Right atrium auricular region (tissue), 2 donors: ENCODE data around the gene RPL11. TPM values are rescaled to one million over a fixed set of nuclear protein-coding genes. Genes with fewer than 3 reads are reported as not detected.

Experiments used
- DNase-seq: peaks from one replicate; pipeline ENCODE4 v3.0.0-alpha.2; 2019; ENCODE audit warnings: low spot score
- H3K27ac ChIP-seq, 2 donors: fragments of 200-600 bp; sonication (generic); 1 replicate in 1 of 2; 2 replicates in 1 of 2; pipeline ENCODE4 v1.5.1; 2016 to 2019
- H3K27me3 ChIP-seq, 2 donors: fragments of 200-600 bp; sonication (generic); one replicate each; pipeline versions ENCODE4 v1.5.1 to v1.6.0; 2017 to 2019
- H3K36me3 ChIP-seq: fragments of 200-600 bp; sonication (generic); one replicate; pipeline ENCODE4 v1.5.1; 2016
- H3K4me1 ChIP-seq, 2 donors: fragments of 200-600 bp; sonication (generic); one replicate each; pipeline versions ENCODE4 v1.5.1 to v1.6.0; 2017 to 2019
- H3K4me3 ChIP-seq, 2 donors: fragments of 200-600 bp; sonication (generic); 1 replicate in 1 of 2; 2 replicates in 1 of 2; pipeline ENCODE4 v1.5.1; 2017 to 2019; ENCODE audit warnings: mild to moderate bottlenecking in 1 of 2, moderate library complexity in 1 of 2
- H3K9me3 ChIP-seq, 2 donors: fragments of 200-600 bp; sonication (generic); one replicate each; pipeline ENCODE4 v1.5.1; 2019
- CTCF ChIP-seq, 2 donors: fragments of 200-600 bp; sonication (generic); IDR thresholded peaks; one replicate each; pipeline ENCODE4 v1.5.1; 2019; ENCODE audit warnings: antibody characterized with exemption in 2 of 2
- total RNA-seq, 2 donors: library from RNA; depleted of rRNA; stranded (reverse); fragments of >200 nt; gene quantifications; one replicate each; pipeline ENCODE4 v1.1.0, GENCODE V29; 2016

Gene RPL11
- total RNA-seq, 2 donors from 2014 or later = 391 to 585 TPM

GRCh38 chr1:23742670-23743286 lies 51.2 kb downstream of the RPL11 start:
- H3K27ac ChIP-seq = peak overlapping the region; percentile 92
- peaks cover 0 to 36% of the 10 kb centered on the region in 2 donors for H3K4me1 ChIP-seq
- DNase-seq = no peak
- no peaks in the 10 kb centered on the region for H3K9me3 ChIP-seq
- no peak for TF ChIP-seq CTCF (IDR thresholded peaks at IDR 0.05)
- H3K36me3 ChIP-seq = no peaks in the 10 kb centered on the region
- H3K27me3 ChIP-seq = no peaks in the 10 kb centered on the region
- H3K4me3 ChIP-seq = peak overlapping the region; percentile 92 to 98

DNA sequence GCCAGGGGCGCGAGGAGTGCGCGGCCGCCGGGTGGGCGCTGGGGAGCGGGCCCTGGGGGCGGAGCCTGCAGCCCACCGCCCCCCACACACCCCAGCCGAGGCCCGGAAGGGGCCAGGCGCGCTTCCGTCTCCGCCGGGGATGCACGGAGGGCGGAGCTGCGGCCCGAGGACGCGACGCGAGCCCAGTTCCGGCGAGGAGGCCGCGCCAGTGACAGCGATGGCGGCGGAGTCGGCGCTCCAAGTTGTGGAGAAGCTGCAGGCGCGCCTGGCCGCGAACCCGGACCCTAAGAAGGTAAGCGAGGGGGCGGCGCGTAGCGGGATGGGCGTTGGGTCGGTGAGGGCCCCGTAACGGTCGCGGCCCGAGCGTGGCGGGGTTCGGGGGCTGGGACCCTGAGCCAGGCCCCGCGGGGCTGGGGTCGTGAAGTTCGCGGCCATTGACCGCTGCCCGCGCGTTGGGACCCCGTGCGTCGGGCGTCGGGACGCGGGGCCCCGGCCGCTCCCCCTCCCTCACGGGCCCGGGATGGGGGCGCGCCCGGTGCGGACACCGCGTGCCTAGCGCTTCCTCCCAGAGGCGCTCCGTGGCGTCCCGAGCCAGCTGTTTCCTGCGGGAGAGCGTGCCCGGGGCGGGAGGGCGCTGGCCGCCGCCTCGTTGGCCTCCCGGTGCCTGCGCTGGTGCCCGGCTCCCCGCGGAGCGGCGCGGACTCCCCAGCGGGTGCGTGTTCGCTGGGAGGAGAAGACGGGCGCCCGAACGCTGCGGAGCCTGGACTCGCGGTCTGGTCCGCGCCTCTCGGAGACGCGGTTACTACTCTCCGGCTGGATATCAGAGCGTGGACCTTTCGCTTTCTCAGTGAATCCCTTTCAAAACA lies 51.9 kb downstream of the RPL11 start, which contains the start of gene ELOA:
TSS of gene ELOA (plus strand) at position 185 of the 866 bp plus-strand sequence. CDS start at position 218, 33 bp downstream.
- Histone ChIP-seq H3K27ac (peak within 1 kb of the TSS; percentile 92), H3K9me3 (no peaks in the 10 kb centered on the region), H3K27me3 (no peaks in the 10 kb centered on the region), H3K4me3 (peak within 1 kb of the TSS; percentile 92 to 98), H3K4me1 (peaks cover 0 to 43% of the 10 kb centered on the region in 2 donors), H3K36me3 (no peaks in the 10 kb centered on the region)
- DNase-seq = peak; percentile 63
- no peak for TF ChIP-seq CTCF (IDR thresholded peaks at IDR 0.05)

DNA sequence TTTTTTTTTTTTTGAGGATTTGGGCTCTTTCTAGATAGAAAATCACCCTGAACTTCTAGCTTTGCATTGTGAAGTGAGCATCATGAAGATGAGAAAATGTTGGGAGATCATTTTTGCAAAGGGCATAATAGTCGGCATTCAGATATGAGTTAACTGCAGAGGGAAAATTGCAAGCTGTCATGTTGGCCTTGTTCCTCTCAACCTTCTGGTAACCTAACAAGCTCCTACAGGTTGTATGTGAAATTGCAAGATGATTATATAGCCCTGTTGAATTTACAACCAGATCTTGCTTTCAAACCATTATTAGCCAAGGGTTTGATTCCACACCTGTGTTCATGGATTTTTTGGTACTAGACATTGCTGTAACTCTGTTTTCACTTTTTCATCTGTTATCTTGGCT lies 53.9 kb downstream of the RPL11 start:
- TF ChIP-seq CTCF (IDR thresholded peaks at IDR 0.05) = no peak
- H3K27me3 ChIP-seq = no peaks in the 10 kb centered on the region
- H3K36me3 ChIP-seq = peaks cover under 1% of the 10 kb centered on the region
- peaks cover 0 to 44% of the 10 kb centered on the region in 2 donors for H3K4me1 ChIP-seq
- no peak for DNase-seq
- H3K27ac ChIP-seq = no peak overlapping the region
- H3K9me3 ChIP-seq = no peaks in the 10 kb centered on the region
- H3K4me3 ChIP-seq = no peak overlapping the region

Other genes with a start within 250 kb of the RPL11 start
- 10 to 100 TPM; 38.6 to 47.2 TPM for gene ASAP3, start 207.6 kb upstream of the RPL11 start, total RNA-seq
- gene E2F2, start 160.6 kb upstream of the RPL11 start, total RNA-seq = under 1 TPM; 0.20 to 0.33 TPM
- 100 to 1,000 TPM; 145 to 357 TPM for gene ID3, start 132.3 kb upstream of the RPL11 start, total RNA-seq
- 10 to 100 TPM; 25.5 to 27.5 TPM for gene ELOA, start 51.7 kb downstream of the RPL11 start, total RNA-seq
- 10 to 100 TPM; 30.3 to 39.6 TPM for gene PITHD1, start 86.6 kb downstream of the RPL11 start, total RNA-seq
- gene LYPLA2, start 99.3 kb downstream of the RPL11 start, total RNA-seq = 10 to 100 TPM; 29.7 to 54.3 TPM
- 1 to 10 TPM; 5.5 to 8.8 TPM for gene GALE, start 108.9 kb downstream of the RPL11 start, total RNA-seq
- gene HMGCL, start 133.6 kb downstream of the RPL11 start, total RNA-seq = 10 to 100 TPM; 22.4 to 26.3 TPM
- 10 to 100 TPM; 17.0 to 21.0 TPM for gene FUCA1, start 176.5 kb downstream of the RPL11 start, total RNA-seq
- gene CNR2, start 221.6 kb downstream of the RPL11 start, total RNA-seq = under 1 TPM in 1 of 2 donors, not detected in 1; 0.04 TPM